Stimulated activated CD4-positive, alpha-beta T cell treated with anti-CD3 and anti-CD28 coated beads, Interleukin-4, amount 100 ng/mL, for 24 hours (primary cell): ENCODE measurements around the gene MUC6.
"Not testable (repeated sequence)": the region's sequence is repeated elsewhere in the genome, so short reads cannot be mapped to it uniquely, and the experiment has no call there.

Experiments
- DNase-seq: peaks from one replicate; pipeline ENCODE4 v3.0.0-alpha.2; 2020

Gene MUC6

GRCh38 chr11:1019321-1019910 lies 17.1 kb downstream of the MUC6 start:
- no peak for DNase-seq

GRCh38 chr11:1018091-1018490 lies 18.4 kb downstream of the MUC6 start:
- DNase-seq = no peak

GRCh38 chr11:1017269-1018005 lies 19.1 kb downstream of the MUC6 start:
- DNase-seq = peak; percentile 14

GRCh38 chr11:1016610-1017126 lies 19.9 kb downstream of the MUC6 start:
- DNase-seq = not testable (repeated sequence)

- no peak for DNase-seq
Measured at GRCh38 chr11:1015826-1016545, 20.5 kb downstream of the MUC6 start.

GRCh38 chr11:1015064-1015463 lies 21.5 kb downstream of the MUC6 start:
- DNase-seq = no peak

GRCh38 chr11:1014276-1014675 lies 22.2 kb downstream of the MUC6 start:
- DNase-seq = no peak

GRCh38 chr11:1013631-1013935 lies 22.9 kb downstream of the MUC6 start:
- no peak for DNase-seq

- DNase-seq = no peak
Measured at GRCh38 chr11:1012740-1013630, 23.5 kb downstream of the MUC6 start.

GRCh38 chr11:1012291-1012690 lies 24.2 kb downstream of the MUC6 start:
- no peak for DNase-seq

GRCh38 chr11:1011320-1011698 lies 25.2 kb downstream of the MUC6 start:
- DNase-seq = no peak

GRCh38 chr11:1010551-1011319 lies 25.8 kb downstream of the MUC6 start:
- no peak for DNase-seq

GRCh38 chr11:1009991-1010390 lies 26.5 kb downstream of the MUC6 start:
- no peak for DNase-seq

GRCh38 chr11:1009371-1009770 lies 27.1 kb downstream of the MUC6 start:
- no peak for DNase-seq

GRCh38 chr11:1008803-1009145 lies 27.7 kb downstream of the MUC6 start:
- DNase-seq = no peak

GRCh38 chr11:1008001-1008802 lies 28.3 kb downstream of the MUC6 start:
- DNase-seq = no peak

- DNase-seq = no peak
Measured at GRCh38 chr11:1007279-1007678, 29.2 kb downstream of the MUC6 start.

GRCh38 chr11:1006762-1007161 lies 29.8 kb downstream of the MUC6 start:
- no peak for DNase-seq

- DNase-seq = no peak
Measured at GRCh38 chr11:1005928-1006327, 30.6 kb downstream of the MUC6 start.

- DNase-seq = no peak
Measured at GRCh38 chr11:1003159-1003558, 33.4 kb downstream of the MUC6 start.

GRCh38 chr11:1002406-1002984 lies 34.0 kb downstream of the MUC6 start:
- no peak for DNase-seq
